Bronchial epithelial cell (primary cell): ENCODE data around the gene CRTC2. TPM values are rescaled to one million over a fixed set of nuclear protein-coding genes. Genes with fewer than 3 reads are reported as not detected.
"Not testable (repeated sequence)": the region's sequence is repeated elsewhere in the genome, so short reads cannot be mapped to it uniquely, and the experiment has no call there.

Experiments
- DNase-seq: peaks from one replicate; pipeline ENCODE4 v3.0.0-alpha.2; 2010; ENCODE audit warnings: low read depth
- FAIRE-seq: peaks from 2 replicates; lab custom pipeline; 2011; peaks lifted over from hg19 to GRCh38; lab: Jason Lieb, UNC
- H3K27me3 ChIP-seq: 2 replicates; pipeline ENCODE4 v1.5.1; 2011; ENCODE audit warnings: low read length; ENCODE audit not compliant: control insufficient read depth, insufficient read depth
- H3K36me3 ChIP-seq: 2 replicates; pipeline ENCODE4 v1.5.1; 2011; ENCODE audit warnings: low read length; ENCODE audit not compliant: control insufficient read depth, insufficient read depth
- H3K4me3 ChIP-seq: 2 replicates; pipeline ENCODE4 v1.5.1; 2011; ENCODE audit warnings: mild to moderate bottlenecking, low read depth, low read length, control low read depth
- total RNA-seq: library from RNA; depleted of rRNA; stranded (reverse); fragments of >200 nt; gene quantifications from 2 replicates; pipeline ENCODE4 v1.2.1, GENCODE V29; 2014
- TF ChIP-seq, protein P1 (sequence below): IDR thresholded peaks from 2 replicates; pipeline ENCODE4 v1.5.1; 2011; ENCODE audit warnings: mild to moderate bottlenecking, moderate library complexity, low read length, control low read depth, inconsistent platforms; ENCODE audit not compliant: insufficient read depth, severe bottlenecking

CRTC2 gene
- total RNA-seq, 1 donor from 2014 or later = 2.6 TPM

DNA sequence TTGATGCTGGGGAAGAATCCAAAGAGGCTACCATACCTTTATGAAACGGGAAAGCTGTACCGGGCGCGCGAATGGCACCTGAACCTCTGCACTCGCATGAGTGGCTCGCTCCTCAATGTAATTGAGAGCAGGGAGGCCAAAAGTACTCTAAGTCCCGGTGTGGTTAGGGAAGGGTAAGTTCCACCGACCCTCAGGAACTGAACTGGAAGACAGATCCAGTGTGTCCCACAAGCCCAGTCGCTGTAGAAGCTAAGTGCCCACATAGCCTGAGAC is 36.7 kb downstream of the CRTC2 start:
- TF ChIP-seq, protein P1, sequence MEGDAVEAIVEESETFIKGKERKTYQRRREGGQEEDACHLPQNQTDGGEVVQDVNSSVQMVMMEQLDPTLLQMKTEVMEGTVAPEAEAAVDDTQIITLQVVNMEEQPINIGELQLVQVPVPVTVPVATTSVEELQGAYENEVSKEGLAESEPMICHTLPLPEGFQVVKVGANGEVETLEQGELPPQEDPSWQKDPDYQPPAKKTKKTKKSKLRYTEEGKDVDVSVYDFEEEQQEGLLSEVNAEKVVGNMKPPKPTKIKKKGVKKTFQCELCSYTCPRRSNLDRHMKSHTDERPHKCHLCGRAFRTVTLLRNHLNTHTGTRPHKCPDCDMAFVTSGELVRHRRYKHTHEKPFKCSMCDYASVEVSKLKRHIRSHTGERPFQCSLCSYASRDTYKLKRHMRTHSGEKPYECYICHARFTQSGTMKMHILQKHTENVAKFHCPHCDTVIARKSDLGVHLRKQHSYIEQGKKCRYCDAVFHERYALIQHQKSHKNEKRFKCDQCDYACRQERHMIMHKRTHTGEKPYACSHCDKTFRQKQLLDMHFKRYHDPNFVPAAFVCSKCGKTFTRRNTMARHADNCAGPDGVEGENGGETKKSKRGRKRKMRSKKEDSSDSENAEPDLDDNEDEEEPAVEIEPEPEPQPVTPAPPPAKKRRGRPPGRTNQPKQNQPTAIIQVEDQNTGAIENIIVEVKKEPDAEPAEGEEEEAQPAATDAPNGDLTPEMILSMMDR = no peak
- Histone ChIP-seq H3K36me3 (peaks cover 3% of the 10 kb centered on the region), H3K27me3 (no peaks in the 10 kb centered on the region), H3K4me3 (peak overlapping the region; percentile 42)
- DNase-seq = peak; percentile 13
- FAIRE-seq = no peak

DNA sequence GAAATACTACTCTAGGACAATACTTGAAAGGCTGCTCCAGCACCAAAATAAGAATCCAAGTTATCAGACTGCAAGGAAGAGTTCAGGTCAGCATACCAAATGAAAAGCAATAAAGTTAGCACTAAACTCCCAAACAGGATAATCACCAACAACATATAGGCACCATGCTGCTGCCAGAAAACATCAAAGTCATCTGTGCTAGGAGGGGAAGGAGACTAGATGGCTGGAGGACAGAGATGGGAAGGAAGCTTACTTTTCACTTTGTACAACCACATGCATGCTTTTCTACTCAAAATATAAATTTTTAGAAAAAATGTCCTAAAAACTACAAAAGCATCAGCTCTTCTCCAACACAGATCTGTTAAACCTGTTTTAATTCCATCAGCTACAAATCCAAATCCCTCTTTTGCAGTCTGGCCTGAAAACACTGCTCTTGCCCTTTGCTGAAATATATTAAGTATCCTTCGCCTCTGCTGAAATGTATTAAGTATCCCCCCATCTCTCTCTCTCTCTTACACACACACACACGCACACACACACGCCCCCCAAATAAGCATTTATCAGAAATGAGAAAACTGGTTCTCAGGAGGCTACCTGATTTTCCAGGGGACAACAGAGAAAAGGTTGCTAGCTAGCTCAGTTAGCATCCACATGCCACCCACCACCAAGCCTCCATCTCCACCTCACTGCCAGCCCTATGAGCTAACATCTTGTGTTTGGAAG is 37.2 kb downstream of the CRTC2 start:
- TF ChIP-seq, protein P1 = no peak
- Histone ChIP-seq H3K27me3 (no peaks in the 10 kb centered on the region), H3K4me3 (peak overlapping the region; percentile 42), H3K36me3 (peaks cover 3% of the 10 kb centered on the region)
- DNase-seq (no peak), FAIRE-seq (no peak)

DNA sequence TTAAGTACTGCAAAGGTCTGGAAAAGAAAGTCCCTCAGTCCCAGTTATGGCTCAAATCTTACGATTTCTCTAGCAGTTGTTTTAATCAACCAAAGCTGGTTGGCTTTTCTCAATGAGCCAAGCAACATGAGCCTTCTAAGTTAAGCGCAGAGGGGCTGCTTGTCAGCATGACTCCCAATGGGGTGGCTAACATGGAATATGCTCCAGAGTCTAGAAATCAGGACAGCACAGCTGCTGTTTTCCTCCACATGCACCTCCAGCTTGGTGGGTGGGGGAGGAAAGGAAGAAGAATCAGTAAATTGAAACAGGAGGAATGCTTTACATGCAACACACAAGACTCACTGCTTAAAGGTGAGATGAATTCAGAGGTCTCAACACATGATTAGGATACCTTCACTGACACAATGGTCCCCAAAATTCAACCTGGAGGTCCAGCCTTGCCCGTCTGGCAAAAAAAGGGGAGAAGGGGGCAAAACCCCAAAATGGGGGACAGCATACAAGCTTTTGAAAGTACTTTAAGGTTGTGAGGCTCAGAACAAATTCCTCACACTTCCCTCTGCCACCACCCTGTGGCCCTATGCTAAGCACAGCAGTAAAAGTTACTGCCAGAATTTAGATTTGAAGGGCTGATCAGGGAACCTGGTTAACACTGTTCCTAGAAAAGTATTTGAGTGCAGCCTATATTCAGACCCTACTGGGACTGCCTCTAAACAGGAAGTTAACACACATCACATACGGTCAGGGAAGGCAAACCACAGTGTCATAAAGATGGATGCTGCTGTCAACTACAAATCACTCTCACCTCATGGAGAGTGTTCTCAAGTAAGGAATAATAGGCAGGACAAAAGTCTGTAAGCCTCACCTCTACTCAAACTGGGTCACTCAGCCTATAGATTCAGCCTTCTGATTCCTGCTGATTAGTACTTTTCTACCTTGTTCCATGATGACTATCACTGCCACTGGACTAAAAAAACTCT is 38.2 kb downstream of the CRTC2 start:
- FAIRE-seq (no peak), DNase-seq (peak; percentile 8)
- no peak overlapping the region for H3K4me3 ChIP-seq
- TF ChIP-seq, protein P1 = no peak
- H3K27me3 ChIP-seq = no peaks in the 10 kb centered on the region
- peaks cover 3% of the 10 kb centered on the region for H3K36me3 ChIP-seq

DNA sequence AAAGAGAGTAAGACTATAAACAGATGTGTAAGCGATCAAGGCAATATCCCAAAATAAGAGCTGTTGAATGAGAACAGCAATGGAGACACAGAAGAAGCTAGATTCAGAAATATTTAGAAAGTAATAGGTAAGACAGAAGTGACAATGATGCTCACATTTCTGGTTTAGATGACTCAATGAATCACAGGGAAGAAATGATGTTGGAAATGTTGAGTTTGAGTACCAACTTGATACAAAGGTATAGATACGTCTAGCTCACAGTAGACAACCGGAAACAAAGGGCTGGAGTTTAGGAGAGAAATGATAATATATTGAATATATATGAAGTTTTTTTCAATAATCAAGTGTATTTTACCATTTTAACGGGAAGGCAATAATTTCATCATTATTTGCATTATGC is 42.1 kb downstream of the CRTC2 start:
- peaks cover 5% of the 10 kb centered on the region for H3K36me3 ChIP-seq
- H3K4me3 ChIP-seq = no peak overlapping the region
- FAIRE-seq (no peak), DNase-seq (no peak)
- no peaks in the 10 kb centered on the region for H3K27me3 ChIP-seq
- TF ChIP-seq, protein P1 = no peak

DNA sequence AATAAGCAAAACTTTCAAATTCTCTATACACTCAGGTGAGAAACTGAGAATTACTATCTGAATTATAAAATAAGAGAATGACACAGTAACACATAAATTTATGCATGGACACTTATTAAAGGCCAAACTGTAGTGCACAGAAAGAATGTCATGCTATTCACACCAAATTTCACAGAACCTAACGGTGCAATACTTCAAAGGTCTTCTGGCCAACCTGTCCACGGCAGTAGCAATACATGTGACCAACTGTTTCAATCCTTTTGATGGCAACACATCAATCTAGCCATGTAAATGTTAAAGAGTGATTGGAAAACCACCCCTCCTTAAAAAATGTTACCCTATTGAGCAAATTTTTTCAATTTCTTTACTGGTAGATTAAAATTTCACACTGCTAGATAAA is 46.1 kb downstream of the CRTC2 start:
- TF ChIP-seq, protein P1 = no peak
- peaks cover 3% of the 10 kb centered on the region for H3K36me3 ChIP-seq
- FAIRE-seq = no peak

DNA sequence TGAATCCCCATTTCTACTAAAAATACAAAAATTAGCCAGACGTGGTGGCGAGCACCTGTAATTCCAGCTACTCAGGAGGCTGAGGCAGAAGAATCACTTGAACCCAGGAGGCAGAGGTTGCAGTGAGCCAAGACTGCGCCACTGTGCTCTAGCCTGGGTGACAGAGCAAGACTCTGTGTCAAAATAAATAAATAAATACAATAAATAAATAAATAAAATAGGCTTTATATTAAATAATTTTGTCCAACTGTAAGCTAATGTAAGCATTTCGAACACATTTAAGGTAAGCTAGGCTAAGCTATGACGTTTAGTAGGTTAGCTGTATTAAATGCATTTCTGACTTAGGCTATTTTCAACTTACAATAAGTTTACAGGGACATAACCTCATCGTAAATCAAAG is 47.9 kb downstream of the CRTC2 start:
- not testable (repeated sequence) for H3K27me3 ChIP-seq, DNase-seq, H3K36me3 ChIP-seq, H3K4me3 ChIP-seq, FAIRE-seq

More for the DNA sequence above, 46.1 kb downstream of the CRTC2 start:
- Histone ChIP-seq H3K27me3 (no peaks in the 10 kb centered on the region), H3K4me3 (no peak overlapping the region)
- no peak for DNase-seq
